ENCODE measurements around the gene ERFL. TPM values are rescaled to one million over a fixed set of nuclear protein-coding genes. Genes with fewer than 3 reads are reported as not detected.

The ERFL gene
- total RNA-seq, 1 experiment from 2014 or later = 0.37 TPM

GRCh38 chr19:41872775-41873647 is 55.2 kb downstream of the ERFL start:
- in situ Hi-C loops (cut with HindIII; ENCODE audit: low pct_unique_long_range_greater_than_20kb, low sequenced_read_pairs) = no loop called here
- DNase-seq (ENCODE audit: low read depth) = peak; percentile 70

GRCh38 chr19:41872384-41872774 is 55.9 kb downstream of the ERFL start:
- peak; percentile 22 for DNase-seq (ENCODE audit: low read depth)
- in situ Hi-C loops (cut with HindIII; ENCODE audit: low pct_unique_long_range_greater_than_20kb, low sequenced_read_pairs) = no loop called here

GRCh38 chr19:41871573-41872383 is 56.5 kb downstream of the ERFL start:
- peak; percentile 35 for DNase-seq (ENCODE audit: low read depth)
- in situ Hi-C loops (cut with HindIII; ENCODE audit: low pct_unique_long_range_greater_than_20kb, low sequenced_read_pairs) = no loop called here

- peak; percentile 91 for DNase-seq (ENCODE audit: low read depth)
- in situ Hi-C loops (cut with HindIII; ENCODE audit: low pct_unique_long_range_greater_than_20kb, low sequenced_read_pairs) = no loop called here
Measured at GRCh38 chr19:41870401-41870873, 57.8 kb downstream of the ERFL start.

- no peak for DNase-seq (ENCODE audit: low read depth)
- in situ Hi-C loops (cut with HindIII; ENCODE audit: low pct_unique_long_range_greater_than_20kb, low sequenced_read_pairs) = no loop called here
Measured at GRCh38 chr19:41869374-41869955, 58.8 kb downstream of the ERFL start.

- in situ Hi-C loops (cut with HindIII; ENCODE audit: low pct_unique_long_range_greater_than_20kb, low sequenced_read_pairs) = no loop called here
Measured at GRCh38 chr19:41868989-41869300, 59.3 kb downstream of the ERFL start.

GRCh38 chr19:41868120-41868988 is 59.9 kb downstream of the ERFL start:
- no peak for DNase-seq (ENCODE audit: low read depth)
- in situ Hi-C loops (cut with HindIII; ENCODE audit: low pct_unique_long_range_greater_than_20kb, low sequenced_read_pairs) = no loop called here

More at GRCh38 chr19:41868989-41869300, 59.3 kb downstream of the ERFL start:
- no peak for DNase-seq (ENCODE audit: low read depth)

- no peak for DNase-seq (ENCODE audit: low read depth)
- in situ Hi-C loops (cut with HindIII; ENCODE audit: low pct_unique_long_range_greater_than_20kb, low sequenced_read_pairs) = no loop called here
Measured at GRCh38 chr19:41866284-41866683, 62.0 kb downstream of the ERFL start.

GRCh38 chr19:41864374-41864773 is 63.9 kb downstream of the ERFL start:
- in situ Hi-C loops (cut with HindIII; ENCODE audit: low pct_unique_long_range_greater_than_20kb, low sequenced_read_pairs) = no loop called here
- DNase-seq (ENCODE audit: low read depth) = no peak

- DNase-seq (ENCODE audit: low read depth) = no peak
- in situ Hi-C loops (cut with HindIII; ENCODE audit: low pct_unique_long_range_greater_than_20kb, low sequenced_read_pairs) = no loop called here
Measured at GRCh38 chr19:41863209-41863931, 64.9 kb downstream of the ERFL start.

- no peak for DNase-seq (ENCODE audit: low read depth)
- in situ Hi-C loops (cut with HindIII; ENCODE audit: low pct_unique_long_range_greater_than_20kb, low sequenced_read_pairs) = no loop called here
Measured at GRCh38 chr19:41862445-41862986, 65.7 kb downstream of the ERFL start.

GRCh38 chr19:41861846-41862245 is 66.4 kb downstream of the ERFL start:
- DNase-seq (ENCODE audit: low read depth) = no peak
- in situ Hi-C loops (cut with HindIII; ENCODE audit: low pct_unique_long_range_greater_than_20kb, low sequenced_read_pairs) = no loop called here

GRCh38 chr19:41861116-41861768 is 67.0 kb downstream of the ERFL start:
- no peak for DNase-seq (ENCODE audit: low read depth)
- in situ Hi-C loops (cut with HindIII; ENCODE audit: low pct_unique_long_range_greater_than_20kb, low sequenced_read_pairs) = no loop called here

GRCh38 chr19:41860419-41861115 is 67.7 kb downstream of the ERFL start:
- no peak for DNase-seq (ENCODE audit: low read depth)
- in situ Hi-C loops (cut with HindIII; ENCODE audit: low pct_unique_long_range_greater_than_20kb, low sequenced_read_pairs) = no loop called here

- in situ Hi-C loops (cut with HindIII; ENCODE audit: low pct_unique_long_range_greater_than_20kb, low sequenced_read_pairs) = no loop called here
- DNase-seq (ENCODE audit: low read depth) = peak; percentile 100
Measured at GRCh38 chr19:41859618-41860418, 68.4 kb downstream of the ERFL start, which contains the start of gene RPS19. Gene RPS19 (plus strand): TSS chr19:41860255. CDS start chr19:41860775, 520 bp downstream.

Data from Caki2 (cell line).